Activated CD4-positive, alpha-beta T cell treated with anti-CD3 and anti-CD28 coated beads for 36 hours (primary cell): Measurements from ENCODE around the gene LRP1-AS. TPM values are rescaled to one million over a fixed set of nuclear protein-coding genes. Genes with fewer than 3 reads are reported as not detected.
"Not testable (repeated sequence)": the region's sequence is repeated elsewhere in the genome, so short reads cannot be mapped to it uniquely, and the experiment has no call there.

Source experiments
- ATAC-seq: fragments of 200-7000 bp; cut with Tn5 transposase; one replicate; pipeline ENCODE4 v1.10.0; 2021; ENCODE audit warnings: mild to moderate bottlenecking, moderate library complexity
- CTCF ChIA-PET: fragments of 350-600 bp; sonication (Branson Sonifier 250); formaldehyde crosslinking; loops from one replicate; lab custom pipeline; 2021; ENCODE audit warnings: antibody characterized with exemption; lab: Charles Lee
- POLR2A ChIA-PET: fragments of 350-600 bp; sonication (Branson Sonifier 250); formaldehyde crosslinking; loops from one replicate; lab custom pipeline; 2021; ENCODE audit warnings: antibody characterized with exemption, inconsistent platforms; lab: Charles Lee
- DNase-seq: peaks from one replicate; pipeline ENCODE4 v3.0.0-alpha.2; 2020
- H3K27ac Mint-ChIP-seq: one replicate; pipeline ENCODE4 v1.8.0; 2021; ENCODE audit warnings: mixed read lengths
- H3K27me3 Mint-ChIP-seq: one replicate; pipeline ENCODE4 v1.8.0; 2021; ENCODE audit warnings: mixed read lengths
- H3K36me3 Mint-ChIP-seq: one replicate; pipeline ENCODE4 v1.8.0; 2021; ENCODE audit warnings: low read depth, mixed read lengths
- H3K4me1 Mint-ChIP-seq: one replicate; pipeline ENCODE4 v1.8.0; 2021; ENCODE audit warnings: mixed read lengths
- H3K4me3 Mint-ChIP-seq: one replicate; pipeline ENCODE4 v1.8.0; 2021; ENCODE audit warnings: mild to moderate bottlenecking, moderate library complexity, mixed read lengths
- H3K9me3 Mint-ChIP-seq: one replicate; pipeline ENCODE4 v1.8.0; 2021; ENCODE audit warnings: low read depth, mixed read lengths
- intact Hi-C, 2 experiments: fragments of 100-400 bp; cut with DNase I in 1 of 2; cut with micrococcal nuclease in 1 of 2; formaldehyde crosslinking; loops; one replicate each; pipeline versions ENCODE4 v1.14.2 to v1.15.1; 2022 to 2024; cut with DNase I, micrococcal nuclease
- total RNA-seq, 2 experiments: library from RNA; stranded (reverse); gene quantifications; one replicate each; pipeline ENCODE4 v1.2.3, GENCODE V29; 2021

Gene LRP1-AS
- total RNA-seq, 2 experiments from 2014 or later: not detected

GRCh38 chr12:57128519-57129247 lies 18.7 kb downstream of the LRP1-AS start:
- POLR2A ChIA-PET: interaction anchor here (0.5 to 2.2 kb wide), 3 partner anchors 17 to 439 kb away, joined by 3 to 15 read pairs (median 3); partner anchors contain the start of gene STAT6
- no peak overlapping the region for H3K27ac Mint-ChIP-seq
- ATAC-seq (no peak), DNase-seq (no peak)
- intact Hi-C loops: loop anchor here in 1 of 2 experiments (1.0 to 5.0 kb wide), 2 partner anchors 16 to 99 kb away; partner anchors contain the start of gene SHMT2
- peaks cover 6% of the 10 kb centered on the region for H3K9me3 Mint-ChIP-seq
- H3K4me3 Mint-ChIP-seq: peak overlapping the region; percentile 77
- peaks cover 4% of the 10 kb centered on the region for H3K36me3 Mint-ChIP-seq
- H3K4me1 Mint-ChIP-seq: peaks cover 28% of the 10 kb centered on the region
- CTCF ChIA-PET: interaction anchor here (0.5 to 9.7 kb wide), 8 partner anchors 17 to 127 kb away, joined by 3 to 156 read pairs (median 6); partner anchors contain the start of gene STAT6
- H3K27me3 Mint-ChIP-seq: peaks cover 8% of the 10 kb centered on the region

- H3K36me3 Mint-ChIP-seq: peaks cover 5% of the 10 kb centered on the region
- peak; percentile 85 for DNase-seq
- CTCF ChIA-PET: interaction anchor here (0.9 to 9.7 kb wide), 7 partner anchors 16 to 126 kb away, joined by 3 to 156 read pairs (median 7); partner anchors contain the start of gene STAT6
- peak; percentile 68 for ATAC-seq
- peaks cover 9% of the 10 kb centered on the region for H3K27me3 Mint-ChIP-seq
- peak within 1 kb of the TSS; percentile 77 for H3K4me3 Mint-ChIP-seq
- intact Hi-C loops: loop anchor here in 1 of 2 experiments (1.0 to 5.0 kb wide), 2 partner anchors 16 to 99 kb away; partner anchors contain the start of gene SHMT2
- peaks cover 9% of the 10 kb centered on the region for H3K9me3 Mint-ChIP-seq
- H3K27ac Mint-ChIP-seq: no peak within 1 kb of the TSS
- POLR2A ChIA-PET: interaction anchor here (0.5 to 2.2 kb wide), 4 partner anchors 17 to 438 kb away, joined by 3 to 15 read pairs (median 3); partner anchors contain the start of gene STAT6
- H3K4me1 Mint-ChIP-seq: peaks cover 28% of the 10 kb centered on the region
Observed at GRCh38 chr12:57127726-57128518, 19.5 kb downstream of the LRP1-AS start, which contains the start of gene LRP1. Gene LRP1, plus strand, starts transcription at chr12:57128483. Its CDS starts 482 bp downstream, at chr12:57128965.

- CTCF ChIA-PET: interaction anchor here (0.6 to 9.7 kb wide), 8 partner anchors 12 to 122 kb away, joined by 3 to 156 read pairs (median 4); partner anchors contain the start of gene STAT6
- Mint-ChIP-seq H3K4me3 (peak overlapping the region; percentile 77), H3K27me3 (peaks cover 9% of the 10 kb centered on the region), H3K9me3 (peaks cover 9% of the 10 kb centered on the region), H3K4me1 (peaks cover 28% of the 10 kb centered on the region), H3K36me3 (peaks cover 5% of the 10 kb centered on the region), H3K27ac (no peak overlapping the region)
- intact Hi-C loops: loop anchor here in 1 of 2 experiments (5.0 kb wide), 1 partner anchor 100 kb away; the partner anchor contains the start of gene SHMT2
- DNase-seq (peak; percentile 78), ATAC-seq (peak; percentile 40)
- POLR2A ChIA-PET: interaction anchor here (0.6 to 2.2 kb wide), 2 partner anchors 16 to 402 kb away, joined by 3 to 15 read pairs; partner anchors contain the start of gene STAT6
Observed at GRCh38 chr12:57127101-57127725, 20.2 kb downstream of the LRP1-AS start.

GRCh38 chr12:57126561-57126960 lies 20.9 kb downstream of the LRP1-AS start:
- POLR2A ChIA-PET: interaction anchor here (2.2 kb wide), 1 partner anchor 15 kb away, joined by 15 read pairs; the partner anchor contains the start of gene STAT6
- no peak for DNase-seq
- H3K4me3 Mint-ChIP-seq: peak overlapping the region; percentile 77
- peaks cover 9% of the 10 kb centered on the region for H3K9me3 Mint-ChIP-seq
- intact Hi-C loops: loop anchor here in 1 of 2 experiments (5.0 kb wide), 1 partner anchor 101 kb away; the partner anchor contains the start of gene SHMT2
- peaks cover 9% of the 10 kb centered on the region for H3K27me3 Mint-ChIP-seq
- H3K36me3 Mint-ChIP-seq: peaks cover 5% of the 10 kb centered on the region
- no peak for ATAC-seq
- CTCF ChIA-PET: interaction anchor here (0.7 to 9.7 kb wide), 9 partner anchors 10 to 122 kb away, joined by 3 to 156 read pairs (median 5); partner anchors contain the start of gene STAT6
- H3K4me1 Mint-ChIP-seq: peaks cover 28% of the 10 kb centered on the region
- H3K27ac Mint-ChIP-seq: no peak overlapping the region

GRCh38 chr12:57126061-57126460 lies 21.4 kb downstream of the LRP1-AS start:
- intact Hi-C loops: loop anchor here in 1 of 2 experiments (5.0 kb wide), 1 partner anchor 101 kb away; the partner anchor contains the start of gene SHMT2
- POLR2A ChIA-PET: interaction anchor here (0.6 kb wide), 1 partner anchor 114 kb away, joined by 5 read pairs; no protein-coding TSS in a partner anchor
- Mint-ChIP-seq H3K4me1 (peaks cover 27% of the 10 kb centered on the region), H3K36me3 (peaks cover 5% of the 10 kb centered on the region), H3K9me3 (peaks cover 9% of the 10 kb centered on the region), H3K27me3 (peaks cover 9% of the 10 kb centered on the region), H3K4me3 (no peak overlapping the region), H3K27ac (no peak overlapping the region)
- CTCF ChIA-PET: interaction anchor here (0.6 to 9.7 kb wide), 7 partner anchors 11 to 289 kb away, joined by 3 to 156 read pairs (median 5); partner anchors contain the start of gene STAT6
- DNase-seq: no peak
- ATAC-seq: no peak

- POLR2A ChIA-PET: interaction anchor here (0.6 to 0.7 kb wide), 3 partner anchors 26 to 99 kb away, joined by 3 read pairs; no protein-coding TSS in a partner anchor
Observed at GRCh38 chr12:57124261-57124877, 23.1 kb downstream of the LRP1-AS start.

GRCh38 chr12:57123813-57124212 lies 23.6 kb downstream of the LRP1-AS start:
- CTCF ChIA-PET: interaction anchor here (0.6 to 9.7 kb wide), 34 partner anchors 8 to 467 kb away, joined by 3 to 156 read pairs (median 4); partner anchors contain the start of genes NEMP1, STAC3 and STAT6
- intact Hi-C loops: loop anchor here (1.0 to 2.0 kb wide), 4 partner anchors 49 to 115 kb away; no protein-coding TSS in a partner anchor
- POLR2A ChIA-PET: interaction anchor here (0.6 to 0.7 kb wide), 2 partner anchors 25 to 89 kb away, joined by 3 read pairs; no protein-coding TSS in a partner anchor

More at GRCh38 chr12:57124261-57124877, 23.1 kb downstream of the LRP1-AS start:
- Mint-ChIP-seq H3K4me3 (peak overlapping the region; percentile 1), H3K27ac (no peak overlapping the region), H3K4me1 (peaks cover 14% of the 10 kb centered on the region), H3K36me3 (peaks cover 5% of the 10 kb centered on the region), H3K27me3 (peaks cover 9% of the 10 kb centered on the region), H3K9me3 (peaks cover 9% of the 10 kb centered on the region)
- DNase-seq: peak; percentile 87
- intact Hi-C loops: loop anchor here (1.0 to 2.0 kb wide), 4 partner anchors 49 to 114 kb away; no protein-coding TSS in a partner anchor
- CTCF ChIA-PET: interaction anchor here (0.6 to 9.7 kb wide), 36 partner anchors 8 to 503 kb away, joined by 3 to 156 read pairs (median 4); partner anchors contain the start of genes NEMP1, STAC3, STAT6 and TAC3
- ATAC-seq: peak; percentile 77

GRCh38 chr12:57120718-57121117 lies 26.7 kb downstream of the LRP1-AS start:
- intact Hi-C loops, H3K9me3 Mint-ChIP-seq, DNase-seq, H3K4me3 Mint-ChIP-seq, H3K36me3 Mint-ChIP-seq, ATAC-seq, H3K27ac Mint-ChIP-seq, H3K27me3 Mint-ChIP-seq: not testable (repeated sequence)
- peaks cover 15% of the 10 kb centered on the region for H3K4me1 Mint-ChIP-seq
- ChIA-PET CTCF (interaction anchor here (0.6 to 9.7 kb wide), 10 partner anchors 9 to 112 kb away, joined by 3 to 156 read pairs (median 3); partner anchors contain the start of gene NEMP1), POLR2A (interaction anchor here (0.7 kb wide), 1 partner anchor 10 kb away, joined by 3 read pairs; the partner anchor contains the start of gene STAT6)

More at GRCh38 chr12:57123813-57124212, 23.6 kb downstream of the LRP1-AS start:
- Mint-ChIP-seq H3K27ac (no peak overlapping the region), H3K9me3 (peaks cover 9% of the 10 kb centered on the region), H3K4me1 (peaks cover 19% of the 10 kb centered on the region), H3K4me3 (no peak overlapping the region), H3K27me3 (peaks cover 9% of the 10 kb centered on the region), H3K36me3 (peaks cover 5% of the 10 kb centered on the region)
- ATAC-seq (no peak), DNase-seq (no peak)
